Cardiac fibroblast (primary cell): ENCODE data around the gene OPCML.
A peak's percentile ranks its signal among the peaks of the same experiment; 100 is the strongest.

Experiments
- DNase-seq, 2 donors: peaks; one replicate each; pipeline versions ENCODE4 v3.0.0 to v3.0.0-alpha.2; 2010; ENCODE audit warnings: low read depth in 2 of 2
- H3K4me3 ChIP-seq, 2 donors: replicated peaks in 1 of 2; 1 replicate in 1 of 2; 2 replicates in 1 of 2; pipeline ENCODE4 v1.5.1; 2011; ENCODE audit warnings: low read depth in 2 of 2, low read length in 2 of 2, mild to moderate bottlenecking in 2 of 2, moderate library complexity in 1 of 2
- CTCF ChIP-seq: IDR thresholded peaks from one replicate; pipeline ENCODE4 v1.5.1; 2011; ENCODE audit warnings: low read depth, mild to moderate bottlenecking, low read length, inconsistent platforms

Gene OPCML

GRCh38 chr11:132895340-132895739 is 637.0 kb downstream of the OPCML start:
- TF ChIP-seq CTCF = no peak
- DNase-seq = peak; percentile 9 to 60
- no peak overlapping the region for H3K4me3 ChIP-seq

GRCh38 chr11:132894606-132895005 is 637.7 kb downstream of the OPCML start:
- no peak for TF ChIP-seq CTCF
- DNase-seq = no peak
- no peak overlapping the region for H3K4me3 ChIP-seq

GRCh38 chr11:132892876-132893275 is 639.4 kb downstream of the OPCML start:
- H3K4me3 ChIP-seq = no peak overlapping the region
- TF ChIP-seq CTCF = no peak
- DNase-seq = no peak

GRCh38 chr11:132888226-132888625 is 644.1 kb downstream of the OPCML start:
- no peak for TF ChIP-seq CTCF
- peak in 1 of 2 donors; percentile 8 for DNase-seq
- H3K4me3 ChIP-seq = no peak overlapping the region

- no peak overlapping the region for H3K4me3 ChIP-seq
- no peak for TF ChIP-seq CTCF
- peak; percentile 50 to 52 for DNase-seq
Observed at GRCh38 chr11:132886335-132886734, 646.0 kb downstream of the OPCML start.

- DNase-seq = no peak
- no peak for TF ChIP-seq CTCF
- no peak overlapping the region for H3K4me3 ChIP-seq
Observed at GRCh38 chr11:132883241-132883640, 649.1 kb downstream of the OPCML start.

- no peak overlapping the region for H3K4me3 ChIP-seq
- no peak for DNase-seq
- no peak for TF ChIP-seq CTCF
Observed at GRCh38 chr11:132881622-132882021, 650.7 kb downstream of the OPCML start.
